Adrenal gland (tissue), 5 donors: Measurements from ENCODE around the gene NPAS3.

Source experiments
- CTCF ChIP-seq, 6 experiments: fragments of 450-650 bp in 4 of 6; fragments of 200-600 bp in 2 of 6; sonication (generic) in 1 of 6; IDR thresholded peaks; 1 replicate in 5 of 6; 2 replicates in 1 of 6; pipeline versions ENCODE4 v1.5.1 to v1.8.0; 2016 to 2021; ENCODE audit warnings: antibody characterized with exemption in 6 of 6, mild to moderate bottlenecking in 2 of 6, moderate library complexity in 1 of 6
- POLR2A ChIP-seq, 2 donors: fragments of 450-650 bp; IDR thresholded peaks; one replicate each; pipeline ENCODE4 v1.6.1; 2017; ENCODE audit warnings: antibody characterized with exemption in 2 of 2, mild to moderate bottlenecking in 2 of 2, moderate library complexity in 1 of 2
- donor health status: DM: no; HTN: no; CAD: no.

GRCh38 chr14:33357225-33358010, 418.7 kb downstream of the NPAS3 start:
- TF ChIP-seq CTCF (IDR thresholded peaks at IDR 0.05) (no peak), POLR2A (IDR thresholded peaks at IDR 0.05) (no peak)
